LNCAP (cell line): ENCODE data around the gene PTPRN2.

ENCODE experiments used
- TF ChIP-seq, protein P1 (sequence below): fragments of 450-650 bp; IDR thresholded peaks from 2 replicates; pipeline ENCODE4 v1.5.1; 2017; ENCODE audit warnings: mild to moderate bottlenecking

Gene PTPRN2

DNA sequence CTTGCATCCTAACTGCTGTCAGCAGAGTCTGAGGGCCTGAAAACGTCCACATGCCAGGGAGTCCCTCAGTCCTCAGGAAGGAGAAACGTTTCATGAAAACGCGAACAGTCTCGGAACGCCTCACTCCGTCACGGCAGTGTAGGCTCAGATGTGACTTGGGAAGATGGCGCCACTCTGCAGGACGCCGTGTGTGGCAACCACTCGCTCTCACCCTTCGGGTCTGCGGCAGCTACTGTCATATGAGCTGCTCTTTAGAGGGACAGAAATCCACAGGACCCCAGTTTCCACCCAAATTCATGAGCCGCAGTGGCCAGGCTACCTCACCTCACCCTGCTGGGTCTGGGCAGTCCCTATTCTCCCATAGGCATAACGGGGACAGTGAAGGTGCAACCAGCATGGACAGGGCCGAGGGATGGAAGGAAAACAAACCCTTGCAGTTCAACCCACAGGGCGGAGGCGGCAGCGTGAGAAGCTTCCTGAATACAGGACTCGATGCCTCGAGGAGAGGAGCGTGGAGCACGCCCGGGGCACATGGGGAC, 812.5 kb downstream of the PTPRN2 start:
- TF ChIP-seq, protein P1, sequence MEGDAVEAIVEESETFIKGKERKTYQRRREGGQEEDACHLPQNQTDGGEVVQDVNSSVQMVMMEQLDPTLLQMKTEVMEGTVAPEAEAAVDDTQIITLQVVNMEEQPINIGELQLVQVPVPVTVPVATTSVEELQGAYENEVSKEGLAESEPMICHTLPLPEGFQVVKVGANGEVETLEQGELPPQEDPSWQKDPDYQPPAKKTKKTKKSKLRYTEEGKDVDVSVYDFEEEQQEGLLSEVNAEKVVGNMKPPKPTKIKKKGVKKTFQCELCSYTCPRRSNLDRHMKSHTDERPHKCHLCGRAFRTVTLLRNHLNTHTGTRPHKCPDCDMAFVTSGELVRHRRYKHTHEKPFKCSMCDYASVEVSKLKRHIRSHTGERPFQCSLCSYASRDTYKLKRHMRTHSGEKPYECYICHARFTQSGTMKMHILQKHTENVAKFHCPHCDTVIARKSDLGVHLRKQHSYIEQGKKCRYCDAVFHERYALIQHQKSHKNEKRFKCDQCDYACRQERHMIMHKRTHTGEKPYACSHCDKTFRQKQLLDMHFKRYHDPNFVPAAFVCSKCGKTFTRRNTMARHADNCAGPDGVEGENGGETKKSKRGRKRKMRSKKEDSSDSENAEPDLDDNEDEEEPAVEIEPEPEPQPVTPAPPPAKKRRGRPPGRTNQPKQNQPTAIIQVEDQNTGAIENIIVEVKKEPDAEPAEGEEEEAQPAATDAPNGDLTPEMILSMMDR = no peak

DNA sequence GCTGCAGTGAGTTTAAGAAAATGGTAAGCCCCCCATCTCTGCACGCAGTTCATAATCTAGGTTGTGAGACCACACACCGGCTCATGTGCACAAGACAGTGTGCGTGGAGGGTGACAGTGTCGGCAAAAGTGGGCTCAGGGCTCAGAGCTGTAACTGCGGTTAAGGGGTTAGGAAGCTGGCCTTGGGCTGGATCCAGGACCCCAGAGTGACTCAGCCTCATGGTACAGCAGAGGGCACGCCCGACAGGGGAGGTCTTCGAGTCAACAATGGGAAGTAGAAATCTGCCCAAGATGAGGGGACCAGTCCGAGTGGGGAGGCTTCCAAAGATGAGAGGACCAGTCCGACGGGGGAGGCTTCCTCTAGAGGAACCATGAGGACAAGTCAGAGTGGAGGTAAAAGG, 813.1 kb downstream of the PTPRN2 start:
- TF ChIP-seq, protein P1 = no peak

DNA sequence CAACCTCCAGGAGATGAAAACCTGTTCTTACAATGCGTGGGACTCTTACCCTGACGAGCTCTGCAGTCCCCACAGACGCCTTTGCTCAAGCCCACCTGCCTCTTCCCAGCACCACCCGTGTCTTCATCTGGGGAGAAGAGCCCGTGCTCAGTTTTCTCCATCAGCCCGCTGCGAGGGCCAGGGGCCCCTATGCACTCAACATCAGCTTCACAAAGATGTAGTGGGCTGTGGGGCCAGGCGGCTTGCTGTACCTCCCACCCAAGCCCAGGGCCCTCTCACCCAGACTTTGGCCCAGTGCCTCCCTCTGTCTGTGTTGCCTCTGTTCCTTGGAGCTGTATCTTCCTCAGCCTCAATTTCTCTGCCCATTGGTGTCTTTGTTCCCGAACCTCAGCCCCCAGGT, 814.3 kb downstream of the PTPRN2 start:
- TF ChIP-seq, protein P1 = no peak

DNA sequence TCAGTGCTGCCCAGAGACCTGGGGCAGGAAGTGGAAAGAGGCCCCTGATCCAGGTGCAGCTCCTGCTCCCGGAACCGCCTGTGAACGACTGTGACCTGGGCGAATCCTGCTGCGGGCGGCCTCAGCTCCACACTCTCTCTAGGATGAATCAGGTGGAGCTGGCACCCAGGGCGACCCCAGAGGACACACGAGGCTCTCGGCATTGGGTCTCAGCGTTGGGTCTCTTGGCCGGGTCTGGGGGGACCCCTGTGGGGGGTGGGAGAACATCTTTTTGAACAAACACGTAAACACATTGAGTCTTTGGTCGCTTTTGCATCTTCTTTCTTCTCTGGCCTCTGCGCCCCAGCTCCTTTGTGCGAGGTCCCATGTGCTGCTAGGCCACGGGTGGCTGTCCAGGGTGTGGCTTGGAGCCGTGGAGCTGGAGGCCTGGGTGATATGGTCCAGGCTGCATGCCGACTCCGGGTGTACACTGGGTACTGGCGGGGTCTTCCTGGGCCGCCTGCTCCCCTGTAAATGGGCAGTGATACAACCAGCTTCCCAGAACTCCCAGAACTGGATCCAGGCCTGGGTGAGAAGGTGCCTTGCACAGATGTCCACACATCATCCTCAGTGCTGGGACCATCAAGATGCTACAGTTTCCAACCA, 815.0 kb downstream of the PTPRN2 start:
- TF ChIP-seq, protein P1 = no peak

DNA sequence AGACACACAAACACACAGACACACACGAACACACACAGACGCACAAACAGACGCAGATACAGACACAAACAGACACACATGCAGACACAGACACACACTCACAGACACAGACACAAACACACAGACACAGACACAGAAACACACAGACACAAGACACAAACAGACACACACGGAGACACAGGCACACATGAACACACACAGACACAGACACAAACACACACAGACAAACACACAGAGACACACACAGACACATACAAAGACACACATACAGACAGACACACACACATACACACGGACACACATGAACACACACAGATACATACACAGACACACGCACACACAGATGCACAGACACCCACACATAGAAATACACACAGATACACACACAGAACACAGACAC, 815.9 kb downstream of the PTPRN2 start:
- TF ChIP-seq, protein P1 = no peak

DNA sequence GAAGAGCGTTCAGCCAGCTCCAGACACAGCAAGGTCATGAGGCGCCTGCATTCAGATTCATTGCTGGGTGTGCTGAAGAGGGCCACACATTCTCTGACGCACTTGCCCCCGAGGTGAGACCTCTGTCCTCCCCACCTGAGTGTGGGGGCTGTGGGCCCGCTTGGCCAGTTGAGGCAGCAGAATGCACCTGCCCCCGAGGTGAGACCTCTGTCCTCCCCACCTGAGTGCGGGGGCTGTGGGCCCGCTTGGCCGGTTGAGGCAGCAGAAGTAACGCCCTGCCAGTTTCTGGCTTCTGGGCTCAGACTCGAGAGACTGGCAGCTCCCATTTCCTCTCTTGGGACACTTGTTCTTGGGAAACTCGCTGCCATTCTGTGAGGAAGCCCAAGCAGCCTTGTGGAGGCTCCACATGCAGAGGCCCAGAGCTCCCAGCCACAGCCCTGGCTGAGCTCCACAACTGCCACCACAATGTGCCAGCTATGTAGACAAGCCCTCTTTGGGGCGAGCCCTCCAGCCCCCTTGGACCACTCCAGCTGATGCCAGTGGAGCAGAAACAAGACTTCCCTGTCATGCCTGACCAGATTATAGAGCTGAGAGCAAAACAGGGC, 816.8 kb downstream of the PTPRN2 start:
- TF ChIP-seq, protein P1 = no peak

DNA sequence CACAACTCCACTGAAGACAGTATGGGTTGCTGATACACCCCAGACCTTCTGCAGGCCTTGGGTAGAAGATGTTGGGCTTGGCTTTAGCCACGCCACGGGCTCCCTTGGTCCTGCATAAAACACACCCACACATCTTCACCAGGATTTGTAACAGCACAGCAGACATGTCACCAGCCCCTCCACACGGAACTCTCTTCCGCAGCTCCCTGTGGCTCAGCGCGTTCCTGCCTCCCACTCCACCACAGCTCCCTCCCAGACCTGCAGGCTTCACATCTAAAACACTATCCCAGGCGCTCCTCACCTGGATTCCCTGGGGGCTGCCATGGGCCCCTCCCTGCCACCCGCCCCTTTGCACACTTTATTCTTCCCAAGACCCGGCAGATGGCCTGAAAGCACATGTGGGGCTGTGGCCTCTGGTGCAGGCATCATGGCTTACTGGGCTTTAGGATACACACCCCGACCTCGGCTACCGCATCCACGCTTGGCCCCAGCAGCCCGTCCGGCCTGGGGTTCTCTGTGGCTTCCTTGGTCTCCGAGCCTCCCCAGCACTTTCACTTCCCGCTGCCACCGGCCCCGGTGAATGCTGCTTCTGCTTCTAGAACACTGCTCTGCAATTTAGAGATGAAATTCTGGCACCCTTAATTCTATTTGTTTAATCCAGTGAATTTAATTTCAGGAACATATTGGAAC, 818.0 kb downstream of the PTPRN2 start:
- TF ChIP-seq, protein P1 = no peak
